Activated T-cell treated with anti-CD3 and anti-CD28 coated beads for 24 hours (primary cell): Measurements from ENCODE around the gene ADGRF5.

ENCODE experiments used
- DNase-seq: peaks from one replicate; pipeline ENCODE4 v3.0.0-alpha.2; 2020; ENCODE audit warnings: low read depth

Gene ADGRF5

DNA sequence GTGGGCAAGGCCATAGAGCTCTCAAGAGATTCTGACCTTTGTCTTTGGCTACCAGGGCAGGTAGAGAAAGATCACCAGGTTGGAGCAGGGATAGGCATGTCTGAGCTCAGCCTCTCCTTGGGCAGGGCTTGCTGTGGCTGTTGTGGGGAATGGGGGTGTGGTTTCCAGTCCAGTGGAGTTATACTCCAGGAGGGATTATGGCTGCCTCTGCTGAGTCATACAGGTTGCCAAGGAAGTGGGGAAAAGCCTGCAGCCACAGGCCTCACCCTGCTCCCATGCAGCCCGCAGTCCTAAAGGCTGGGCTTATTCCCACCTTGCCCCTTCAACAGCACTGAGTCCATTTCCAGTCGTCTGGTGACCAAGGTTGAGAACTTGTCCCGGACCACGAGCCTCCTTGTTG is 106.6 kb downstream of the ADGRF5 start:
- DNase-seq, result no peak

DNA sequence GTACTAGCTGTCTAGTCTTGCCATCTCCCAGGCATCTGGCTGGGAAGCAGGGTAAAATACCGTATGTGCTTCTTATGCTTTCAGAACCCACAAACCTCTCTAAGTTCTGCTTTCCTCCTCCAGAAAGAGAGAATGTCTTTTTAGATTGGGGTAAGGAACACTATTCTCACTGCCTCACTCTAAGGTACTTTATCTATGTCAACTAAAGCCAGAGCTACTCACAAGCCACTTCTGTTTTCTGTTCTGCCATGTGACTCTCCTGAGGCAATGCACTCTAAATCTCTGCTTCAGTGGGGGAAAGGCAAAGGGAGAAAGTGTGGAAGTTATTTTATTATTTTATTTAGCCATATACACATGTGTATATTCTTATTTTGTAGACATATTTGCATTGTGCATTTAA is 112.9 kb downstream of the ADGRF5 start:
- DNase-seq, result no peak
